ENCODE data around the gene CUX1. TPM values are rescaled to one million over a fixed set of nuclear protein-coding genes. Genes with fewer than 3 reads are reported as not detected.
A peak's percentile ranks its signal among the peaks of the same experiment; 100 is the strongest.

CUX1 gene
- total and polyA plus RNA-seq, 2 of the 13 experiments (the other 11 are each of a cell fraction or from before 2014, with no cell fraction given), result 13.7 to 14.9 TPM

DNA sequence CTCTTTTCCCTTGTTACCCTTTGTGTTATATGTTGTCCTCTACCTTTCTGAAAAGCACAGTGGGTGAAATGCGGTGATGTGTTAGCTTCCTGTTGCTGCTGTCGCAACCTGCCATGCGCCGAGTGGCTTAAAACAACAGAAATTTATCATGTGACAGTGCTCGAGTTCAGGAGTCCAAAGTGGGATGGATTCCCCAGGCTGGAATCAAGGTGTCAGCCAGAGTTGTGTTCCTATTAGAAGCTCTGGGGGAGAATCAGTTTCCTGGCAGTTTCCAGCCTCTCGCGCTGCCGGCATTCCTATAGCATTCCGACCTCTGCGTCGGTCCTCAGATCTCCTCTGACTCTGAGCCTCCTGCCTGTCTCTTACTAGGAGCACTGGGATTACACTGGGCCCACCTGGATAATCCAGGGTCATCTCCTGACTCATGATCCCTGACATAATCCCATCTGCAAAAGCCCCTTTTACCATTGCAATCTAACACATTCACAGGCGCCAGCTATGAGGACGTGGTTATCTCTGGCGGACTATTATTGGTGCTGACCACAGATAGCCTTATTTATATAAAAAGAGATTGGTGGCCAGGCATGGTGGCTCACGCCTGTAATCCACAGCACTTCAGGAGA is 207.5 kb downstream of the CUX1 start (continued):
- TF ChIP-seq, protein P1, sequence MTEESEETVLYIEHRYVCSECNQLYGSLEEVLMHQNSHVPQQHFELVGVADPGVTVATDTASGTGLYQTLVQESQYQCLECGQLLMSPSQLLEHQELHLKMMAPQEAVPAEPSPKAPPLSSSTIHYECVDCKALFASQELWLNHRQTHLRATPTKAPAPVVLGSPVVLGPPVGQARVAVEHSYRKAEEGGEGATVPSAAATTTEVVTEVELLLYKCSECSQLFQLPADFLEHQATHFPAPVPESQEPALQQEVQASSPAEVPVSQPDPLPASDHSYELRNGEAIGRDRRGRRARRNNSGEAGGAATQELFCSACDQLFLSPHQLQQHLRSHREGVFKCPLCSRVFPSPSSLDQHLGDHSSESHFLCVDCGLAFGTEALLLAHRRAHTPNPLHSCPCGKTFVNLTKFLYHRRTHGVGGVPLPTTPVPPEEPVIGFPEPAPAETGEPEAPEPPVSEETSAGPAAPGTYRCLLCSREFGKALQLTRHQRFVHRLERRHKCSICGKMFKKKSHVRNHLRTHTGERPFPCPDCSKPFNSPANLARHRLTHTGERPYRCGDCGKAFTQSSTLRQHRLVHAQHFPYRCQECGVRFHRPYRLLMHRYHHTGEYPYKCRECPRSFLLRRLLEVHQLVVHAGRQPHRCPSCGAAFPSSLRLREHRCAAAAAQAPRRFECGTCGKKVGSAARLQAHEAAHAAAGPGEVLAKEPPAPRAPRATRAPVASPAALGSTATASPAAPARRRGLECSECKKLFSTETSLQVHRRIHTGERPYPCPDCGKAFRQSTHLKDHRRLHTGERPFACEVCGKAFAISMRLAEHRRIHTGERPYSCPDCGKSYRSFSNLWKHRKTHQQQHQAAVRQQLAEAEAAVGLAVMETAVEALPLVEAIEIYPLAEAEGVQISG (CRISPR knock-in tag; IDR thresholded peaks at IDR 0.05), result peak; percentile 80
- TF ChIP-seq ZNF569 (CRISPR knock-in tag; IDR thresholded peaks at IDR 0.05; ENCODE audit: borderline replicate concordance), result no peak
- TF ChIP-seq WIZ (CRISPR knock-in tag; IDR thresholded peaks at IDR 0.05), result 0 out of 2 replicates have a peak, but pooled peaks have one; percentile 24
- TF ChIP-seq RNF2 (conservative IDR thresholded peaks at IDR 0.05; ENCODE audit: low read depth), result no peak
- TF ChIP-seq ZNF383 (CRISPR knock-in tag; IDR thresholded peaks at IDR 0.05; ENCODE audit: borderline replicate concordance), result no peak
- peak; percentile 67; the same call in 1 of the 2 replicates for TF ChIP-seq RFXAP (CRISPR knock-in tag; IDR thresholded peaks at IDR 0.05; ENCODE audit: borderline replicate concordance)
- 0 out of 2 replicates have a peak, but pooled peaks have one; percentile 46 for TF ChIP-seq THAP11 (CRISPR knock-in tag; IDR thresholded peaks at IDR 0.05)
- no peak for TF ChIP-seq ZNF274 (CRISPR knock-in tag; IDR thresholded peaks at IDR 0.05)
- TF ChIP-seq, protein P2, sequence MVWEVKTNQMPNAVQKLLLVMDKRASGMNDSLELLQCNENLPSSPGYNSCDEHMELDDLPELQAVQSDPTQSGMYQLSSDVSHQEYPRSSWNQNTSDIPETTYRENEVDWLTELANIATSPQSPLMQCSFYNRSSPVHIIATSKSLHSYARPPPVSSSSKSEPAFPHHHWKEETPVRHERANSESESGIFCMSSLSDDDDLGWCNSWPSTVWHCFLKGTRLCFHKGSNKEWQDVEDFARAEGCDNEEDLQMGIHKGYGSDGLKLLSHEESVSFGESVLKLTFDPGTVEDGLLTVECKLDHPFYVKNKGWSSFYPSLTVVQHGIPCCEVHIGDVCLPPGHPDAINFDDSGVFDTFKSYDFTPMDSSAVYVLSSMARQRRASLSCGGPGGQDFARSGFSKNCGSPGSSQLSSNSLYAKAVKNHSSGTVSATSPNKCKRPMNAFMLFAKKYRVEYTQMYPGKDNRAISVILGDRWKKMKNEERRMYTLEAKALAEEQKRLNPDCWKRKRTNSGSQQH (CRISPR knock-in tag; IDR thresholded peaks at IDR 0.05; ENCODE audit: low read depth), result peak; percentile 92; the same call in 1 of the 2 replicates
- TF ChIP-seq POLR2AphosphoS5 (IDR thresholded peaks at IDR 0.05; ENCODE audit: low read depth, low read length), result peak; percentile 87
- no peak for TF ChIP-seq RFX3 (CRISPR knock-in tag; IDR thresholded peaks at IDR 0.05)
- TF ChIP-seq CBX5 (CRISPR knock-in tag; IDR thresholded peaks at IDR 0.05; ENCODE audit: borderline replicate concordance), result no peak
- TF ChIP-seq, protein P3, sequence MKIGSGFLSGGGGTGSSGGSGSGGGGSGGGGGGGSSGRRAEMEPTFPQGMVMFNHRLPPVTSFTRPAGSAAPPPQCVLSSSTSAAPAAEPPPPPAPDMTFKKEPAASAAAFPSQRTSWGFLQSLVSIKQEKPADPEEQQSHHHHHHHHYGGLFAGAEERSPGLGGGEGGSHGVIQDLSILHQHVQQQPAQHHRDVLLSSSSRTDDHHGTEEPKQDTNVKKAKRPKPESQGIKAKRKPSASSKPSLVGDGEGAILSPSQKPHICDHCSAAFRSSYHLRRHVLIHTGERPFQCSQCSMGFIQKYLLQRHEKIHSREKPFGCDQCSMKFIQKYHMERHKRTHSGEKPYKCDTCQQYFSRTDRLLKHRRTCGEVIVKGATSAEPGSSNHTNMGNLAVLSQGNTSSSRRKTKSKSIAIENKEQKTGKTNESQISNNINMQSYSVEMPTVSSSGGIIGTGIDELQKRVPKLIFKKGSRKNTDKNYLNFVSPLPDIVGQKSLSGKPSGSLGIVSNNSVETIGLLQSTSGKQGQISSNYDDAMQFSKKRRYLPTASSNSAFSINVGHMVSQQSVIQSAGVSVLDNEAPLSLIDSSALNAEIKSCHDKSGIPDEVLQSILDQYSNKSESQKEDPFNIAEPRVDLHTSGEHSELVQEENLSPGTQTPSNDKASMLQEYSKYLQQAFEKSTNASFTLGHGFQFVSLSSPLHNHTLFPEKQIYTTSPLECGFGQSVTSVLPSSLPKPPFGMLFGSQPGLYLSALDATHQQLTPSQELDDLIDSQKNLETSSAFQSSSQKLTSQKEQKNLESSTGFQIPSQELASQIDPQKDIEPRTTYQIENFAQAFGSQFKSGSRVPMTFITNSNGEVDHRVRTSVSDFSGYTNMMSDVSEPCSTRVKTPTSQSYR (CRISPR knock-in tag; IDR thresholded peaks at IDR 0.05; ENCODE audit: borderline replicate concordance), result no peak
- no peak; the same call in 1 of the 2 replicates for TF ChIP-seq ZNF205 (CRISPR knock-in tag; IDR thresholded peaks at IDR 0.05)
- TF ChIP-seq ZNF225 (CRISPR knock-in tag; IDR thresholded peaks at IDR 0.05), result no peak
- peak; percentile 77; the same call in 1 of the 2 replicates for TF ChIP-seq SIN3A (IDR thresholded peaks at IDR 0.05; ENCODE audit: borderline replicate concordance, low read depth, low read length)
- 0 out of 2 replicates have a peak, but pooled peaks have one; percentile 19 for TF ChIP-seq HHEX (CRISPR knock-in tag; IDR thresholded peaks at IDR 0.05)
- no peak for TF ChIP-seq ZNF598 (CRISPR knock-in tag; IDR thresholded peaks at IDR 0.05; ENCODE audit: borderline replicate concordance)
- TF ChIP-seq KLF12 (CRISPR knock-in tag; IDR thresholded peaks at IDR 0.05; ENCODE audit: borderline replicate concordance), result no peak
- TF ChIP-seq, protein P4, sequence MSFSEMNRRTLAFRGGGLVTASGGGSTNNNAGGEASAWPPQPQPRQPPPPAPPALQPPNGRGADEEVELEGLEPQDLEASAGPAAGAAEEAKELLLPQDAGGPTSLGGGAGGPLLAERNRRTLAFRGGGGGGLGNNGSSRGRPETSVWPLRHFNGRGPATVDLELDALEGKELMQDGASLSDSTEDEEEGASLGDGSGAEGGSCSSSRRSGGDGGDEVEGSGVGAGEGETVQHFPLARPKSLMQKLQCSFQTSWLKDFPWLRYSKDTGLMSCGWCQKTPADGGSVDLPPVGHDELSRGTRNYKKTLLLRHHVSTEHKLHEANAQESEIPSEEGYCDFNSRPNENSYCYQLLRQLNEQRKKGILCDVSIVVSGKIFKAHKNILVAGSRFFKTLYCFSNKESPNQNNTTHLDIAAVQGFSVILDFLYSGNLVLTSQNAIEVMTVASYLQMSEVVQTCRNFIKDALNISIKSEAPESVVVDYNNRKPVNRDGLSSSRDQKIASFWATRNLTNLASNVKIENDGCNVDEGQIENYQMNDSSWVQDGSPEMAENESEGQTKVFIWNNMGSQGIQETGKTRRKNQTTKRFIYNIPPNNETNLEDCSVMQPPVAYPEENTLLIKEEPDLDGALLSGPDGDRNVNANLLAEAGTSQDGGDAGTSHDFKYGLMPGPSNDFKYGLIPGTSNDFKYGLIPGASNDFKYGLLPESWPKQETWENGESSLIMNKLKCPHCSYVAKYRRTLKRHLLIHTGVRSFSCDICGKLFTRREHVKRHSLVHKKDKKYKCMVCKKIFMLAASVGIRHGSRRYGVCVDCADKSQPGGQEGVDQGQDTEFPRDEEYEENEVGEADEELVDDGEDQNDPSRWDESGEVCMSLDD (CRISPR knock-in tag; IDR thresholded peaks at IDR 0.05; ENCODE audit: borderline replicate concordance), result no peak
- no peak for TF ChIP-seq EHMT2 (IDR thresholded peaks at IDR 0.05; ENCODE audit: borderline replicate concordance, low read depth, low read length)
